Stimulated activated CD4-positive, alpha-beta T cell treated with anti-CD3 and anti-CD28 coated beads, Interleukin-2, amount 100 ng/mL, for 4 hours (primary cell): ENCODE measurements around the gene PCDHGC4.

ENCODE experiments used
- DNase-seq: peaks from one replicate; pipeline ENCODE4 v3.0.0-alpha.2; 2020; ENCODE audit warnings: low read depth

The PCDHGC4 gene

DNA sequence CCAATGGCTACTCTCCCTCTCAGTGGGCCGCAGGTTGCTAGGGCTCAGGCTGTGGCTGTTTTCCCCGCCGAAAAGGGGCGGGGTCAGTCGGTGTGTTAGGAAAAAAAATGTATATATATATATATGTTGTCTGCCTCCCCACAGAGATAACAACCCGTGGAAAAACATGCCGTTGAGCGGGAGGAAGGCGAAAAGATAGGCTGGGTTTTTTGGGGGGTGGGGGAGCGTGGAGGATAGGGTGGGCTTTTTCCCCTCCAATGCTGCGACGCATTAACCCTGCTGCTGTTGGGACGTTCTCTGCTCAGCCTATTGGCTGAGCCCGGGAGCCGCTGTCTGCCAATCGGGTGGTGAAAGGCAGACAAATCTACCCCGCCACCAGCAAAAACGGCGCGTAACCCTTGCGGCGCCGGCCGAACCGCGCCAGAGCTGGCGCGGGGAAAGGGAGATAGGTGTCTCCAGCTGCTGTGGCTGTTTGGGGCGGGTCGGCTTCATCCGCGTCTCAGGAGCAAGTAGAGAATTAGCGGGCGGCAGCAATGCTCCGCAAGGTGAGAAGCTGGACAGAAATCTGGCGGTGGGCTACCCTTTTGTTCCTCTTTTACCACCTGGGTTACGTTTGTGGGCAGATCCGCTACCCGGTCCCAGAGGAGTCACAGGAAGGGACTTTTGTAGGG is at the start of gene PCDHGC4:
PCDHGC4 (plus strand) TSS at position 390 of the 671 bp plus-strand sequence; CDS start at position 534, 144 bp downstream.
- no peak for DNase-seq

DNA sequence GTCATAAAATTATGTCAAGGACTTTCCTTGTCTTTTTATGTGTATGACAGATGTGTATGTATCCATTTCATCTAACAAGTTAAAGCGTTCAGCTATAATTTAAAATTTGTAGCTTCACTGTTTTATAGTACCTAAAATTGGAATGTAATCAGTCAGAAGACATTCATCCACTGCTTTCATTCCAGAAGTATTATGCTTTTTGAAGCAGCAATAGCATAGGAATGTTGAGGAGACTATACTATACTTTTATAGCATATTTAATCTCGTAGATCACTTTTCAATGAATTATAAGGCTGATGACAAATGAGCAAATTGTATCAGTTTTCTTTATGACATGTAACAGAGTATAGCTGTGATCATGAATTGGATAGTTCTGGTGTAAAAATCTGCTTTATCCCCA is 47.6 kb upstream of the PCDHGC4 start:
- DNase-seq, result no peak

DNA sequence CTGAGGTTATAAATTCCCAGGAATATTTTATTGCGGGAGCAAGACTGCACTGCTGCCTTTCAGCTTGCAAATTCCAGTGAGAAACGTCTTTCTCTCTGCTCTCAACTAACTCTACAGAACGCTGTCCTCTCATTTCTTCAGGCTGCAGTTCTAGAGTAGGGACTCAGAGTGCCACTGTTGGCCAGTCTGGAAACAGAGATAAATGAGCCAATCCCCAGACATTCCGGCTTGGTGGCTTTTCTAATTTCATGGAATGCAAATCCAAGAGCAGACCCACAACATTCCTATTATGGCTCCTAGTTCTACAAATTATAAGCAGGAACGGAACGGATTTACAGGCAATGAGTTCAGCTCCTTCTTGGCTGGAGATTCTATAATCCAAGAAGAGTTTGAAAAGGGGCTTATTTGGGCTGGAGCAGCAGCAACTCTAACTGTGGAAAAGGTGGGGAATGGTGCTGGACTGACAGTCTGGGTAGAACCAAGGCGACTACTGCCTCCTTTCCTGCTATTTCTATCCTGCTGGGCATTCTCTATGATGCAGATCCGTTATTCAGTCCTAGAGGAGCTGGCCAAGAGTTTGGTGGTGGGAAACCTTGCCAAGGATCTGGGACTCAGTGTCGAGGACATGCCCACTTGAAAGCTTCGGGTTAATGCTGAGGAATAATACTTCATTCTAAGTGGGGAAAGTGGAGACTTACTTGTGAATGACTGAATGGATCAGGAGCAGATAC is 45.3 kb upstream of the PCDHGC4 start:
- DNase-seq, result no peak

GRCh38 chr5:141440341-141440740 is 44.5 kb upstream of the PCDHGC4 start:
- DNase-seq, result no peak

- DNase-seq, result no peak
Observed at GRCh38 chr5:141441571-141442170, 43.2 kb upstream of the PCDHGC4 start.

- DNase-seq, result no peak
Observed at GRCh38 chr5:141465351-141465750, 19.5 kb upstream of the PCDHGC4 start.

- DNase-seq, result peak; percentile 18
Observed at GRCh38 chr5:141475625-141476131, 9.2 kb upstream of the PCDHGC4 start, which contains the start of gene PCDHGC3. Gene PCDHGC3 (plus strand): TSS chr5:141475966. CDS start chr5:141476117, 151 bp downstream.

GRCh38 chr5:141476132-141476911 is 8.5 kb upstream of the PCDHGC4 start:
- no peak for DNase-seq

DNA sequence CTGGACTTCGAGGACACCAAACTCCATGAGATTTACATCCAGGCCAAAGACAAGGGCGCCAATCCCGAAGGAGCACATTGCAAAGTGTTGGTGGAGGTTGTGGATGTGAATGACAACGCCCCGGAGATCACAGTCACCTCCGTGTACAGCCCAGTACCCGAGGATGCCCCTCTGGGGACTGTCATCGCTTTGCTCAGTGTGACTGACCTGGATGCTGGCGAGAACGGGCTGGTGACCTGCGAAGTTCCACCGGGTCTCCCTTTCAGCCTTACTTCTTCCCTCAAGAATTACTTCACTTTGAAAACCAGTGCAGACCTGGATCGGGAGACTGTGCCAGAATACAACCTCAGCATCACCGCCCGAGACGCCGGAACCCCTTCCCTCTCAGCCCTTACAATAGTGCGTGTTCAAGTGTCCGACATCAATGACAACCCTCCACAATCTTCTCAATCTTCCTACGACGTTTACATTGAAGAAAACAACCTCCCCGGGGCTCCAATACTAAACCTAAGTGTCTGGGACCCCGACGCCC is 7.7 kb upstream of the PCDHGC4 start:
- no peak for DNase-seq

GRCh38 chr5:141477815-141478214 is 7.0 kb upstream of the PCDHGC4 start:
- no peak for DNase-seq

- no peak for DNase-seq
Observed at GRCh38 chr5:141478321-141478945, 6.4 kb upstream of the PCDHGC4 start.

DNA sequence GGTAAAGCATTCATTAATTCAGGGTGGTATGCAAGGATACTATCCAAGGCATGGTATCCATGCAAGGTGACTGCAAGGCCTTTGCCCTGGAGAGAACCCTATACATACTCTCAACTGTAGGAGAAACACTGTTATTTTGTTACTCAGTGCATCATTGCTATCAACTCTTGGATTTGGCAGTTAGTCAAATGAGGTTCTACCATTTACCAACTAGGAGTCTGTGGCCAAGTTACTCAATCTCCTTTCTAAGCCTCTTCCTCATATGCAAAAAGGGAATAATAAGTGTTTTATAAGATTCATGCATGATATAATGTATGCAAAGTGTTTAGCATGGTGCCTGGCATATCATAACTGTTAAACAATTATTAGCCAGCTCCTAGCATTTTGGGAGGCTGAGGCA is 5.1 kb upstream of the PCDHGC4 start:
- no peak for DNase-seq

DNA sequence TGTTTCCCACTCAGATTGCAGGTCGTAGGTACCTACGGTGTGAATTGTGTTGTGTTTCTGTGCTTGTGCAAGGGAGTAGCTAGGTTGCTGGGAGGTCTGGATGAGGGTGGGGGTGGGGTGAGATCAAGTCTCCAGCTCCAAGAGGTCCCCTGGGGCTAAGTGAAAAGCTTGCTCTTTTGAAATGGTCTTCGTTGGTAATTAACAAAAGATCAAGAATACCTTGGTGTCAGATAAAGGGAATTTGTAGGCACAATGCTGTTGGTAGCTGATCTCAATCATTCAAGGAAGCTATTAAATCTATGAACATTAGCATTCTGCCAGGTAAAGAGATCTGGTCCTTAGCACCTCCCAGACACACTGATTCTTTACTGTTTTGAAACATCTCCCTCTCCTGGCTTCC is 928 bp upstream of the PCDHGC4 start:
- no peak for DNase-seq

DNA sequence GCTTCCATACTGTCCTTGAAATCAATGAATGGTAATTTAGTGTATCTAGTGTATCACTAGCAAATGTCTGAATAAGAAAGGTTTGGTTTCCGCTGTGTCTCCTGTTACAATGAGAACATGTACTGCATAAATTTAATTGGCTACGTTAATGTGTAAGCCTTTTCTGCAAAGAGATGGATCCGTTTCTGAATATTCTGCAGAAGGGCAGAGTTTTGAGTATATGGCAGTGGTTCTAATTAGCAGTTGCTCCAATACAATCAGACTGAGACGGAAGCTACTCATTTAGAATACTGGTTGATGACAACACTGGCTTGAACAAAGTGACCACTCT is 555 bp upstream of the PCDHGC4 start:
- DNase-seq, result no peak

- no peak for DNase-seq
Observed at GRCh38 chr5:141485321-141486055, 658 bp downstream of the PCDHGC4 start.

DNA sequence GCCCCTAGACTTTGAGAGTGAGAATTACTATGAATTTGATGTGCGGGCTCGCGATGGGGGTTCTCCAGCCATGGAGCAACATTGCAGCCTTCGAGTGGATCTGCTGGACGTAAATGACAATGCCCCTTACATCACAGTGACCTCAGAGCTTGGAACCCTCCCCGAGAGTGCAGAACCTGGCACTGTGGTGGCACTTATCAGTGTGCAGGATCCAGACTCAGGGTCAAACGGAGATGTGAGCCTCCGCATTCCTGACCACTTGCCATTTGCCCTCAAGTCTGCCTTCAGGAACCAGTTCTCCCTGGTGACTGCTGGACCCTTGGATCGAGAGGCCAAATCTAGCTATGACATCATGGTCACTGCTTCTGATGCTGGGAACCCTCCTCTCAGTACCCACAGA is 1.3 kb downstream of the PCDHGC4 start:
- no peak for DNase-seq

GRCh38 chr5:141487131-141487530 is 2.3 kb downstream of the PCDHGC4 start:
- no peak for DNase-seq

- no peak for DNase-seq
Observed at GRCh38 chr5:141488591-141489561, 4.0 kb downstream of the PCDHGC4 start, which contains the start of gene PCDHGC5. Gene PCDHGC5 (plus strand): TSS chr5:141489081. CDS start chr5:141489241, 160 bp downstream.

GRCh38 chr5:141489841-141490240 is 5.0 kb downstream of the PCDHGC4 start:
- DNase-seq, result no peak
